Keratinocyte (primary cell): Measurements from ENCODE around the gene CLEC12A.

Experiments used
- CTCF ChIP-seq, 3 experiments: IDR thresholded peaks in 1 of 3; conservative IDR thresholded peaks in 1 of 3; optimal IDR thresholded peaks in 1 of 3; 2 replicates in 2 of 3; 3 replicates in 1 of 3; pipeline versions ENCODE3 to v1.5.1; 2011; ENCODE audit warnings: low read length in 3 of 3, mild to moderate bottlenecking in 3 of 3, moderate library complexity in 2 of 3, control low read depth in 1 of 3, inconsistent platforms in 1 of 3; ENCODE audit not compliant: insufficient read depth in 2 of 3; ENCODE audit errors: extremely low read depth in 1 of 3
- EZH2 ChIP-seq: IDR thresholded peaks from one replicate; pipeline ENCODE4 v1.6.1; 2012; ENCODE audit warnings: inconsistent platforms, mild to moderate bottlenecking, low read length, moderate library complexity

- TF ChIP-seq CTCF (optimal IDR thresholded peaks at IDR 0.05 in 1 of 3, IDR thresholded peaks at IDR 0.05 in 1 of 3, conservative IDR thresholded peaks at IDR 0.05 in 1 of 3; ENCODE audit: extremely low read depth in 1 of 3, insufficient read depth in 2 of 3, low read length in 3 of 3) (no peak), EZH2 (no peak)
Observed at GRCh38 chr12:9943240-9943639, 28.0 kb upstream of the CLEC12A start.
